ENCODE results near the gene TBC1D16.
"Not testable (repeated sequence)": the region's sequence is repeated elsewhere in the genome, so short reads cannot be mapped to it uniquely, and the experiment has no call there.

Gene TBC1D16

DNA sequence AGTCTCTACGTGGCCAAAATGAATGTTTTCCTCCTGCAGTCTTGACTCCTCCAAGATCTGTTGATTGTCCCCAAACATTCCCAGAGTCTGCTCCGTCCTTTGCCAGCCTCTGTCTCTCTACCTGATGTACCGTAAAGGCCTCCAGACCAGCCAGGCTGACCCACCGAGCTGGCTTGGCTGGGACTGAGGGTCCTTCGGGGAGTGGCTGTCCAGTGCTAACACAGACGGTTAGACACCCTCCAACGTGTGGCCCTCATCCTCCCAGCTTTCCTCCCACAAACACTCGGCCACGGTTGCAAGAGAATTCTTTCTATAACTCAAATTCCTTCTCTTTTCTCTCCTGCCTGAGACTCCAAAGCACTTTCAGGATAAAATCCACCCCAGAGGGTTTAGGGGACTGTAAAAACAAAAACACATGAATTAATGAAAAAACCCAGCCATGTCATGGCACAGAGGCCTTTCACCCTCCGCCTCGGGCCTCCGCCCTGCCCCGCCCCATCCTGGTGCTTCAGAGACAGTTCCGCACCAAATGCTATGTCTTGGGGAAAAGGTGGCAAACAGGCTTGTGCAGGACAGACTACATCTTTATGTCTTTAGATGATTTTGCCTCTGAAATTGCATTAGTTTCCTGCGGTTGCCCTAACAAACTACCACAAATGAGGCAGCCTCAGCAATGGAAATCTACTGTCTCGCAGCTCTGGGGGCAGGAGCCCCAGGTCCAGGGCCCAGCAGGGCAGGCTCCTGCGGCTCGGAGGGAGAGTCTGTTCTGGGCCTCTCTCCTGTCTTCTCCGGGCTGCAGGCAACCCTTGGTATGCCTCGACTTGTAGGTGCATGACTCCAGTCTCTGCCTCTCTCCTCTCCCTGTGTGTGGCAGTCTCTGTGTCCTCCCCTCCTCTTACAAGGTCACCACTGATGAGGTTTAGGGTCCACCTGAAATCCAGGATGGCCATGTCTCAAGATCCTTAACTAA lies 124.0 kb downstream of the TBC1D16 start:
- no peak for DNase-seq

DNA sequence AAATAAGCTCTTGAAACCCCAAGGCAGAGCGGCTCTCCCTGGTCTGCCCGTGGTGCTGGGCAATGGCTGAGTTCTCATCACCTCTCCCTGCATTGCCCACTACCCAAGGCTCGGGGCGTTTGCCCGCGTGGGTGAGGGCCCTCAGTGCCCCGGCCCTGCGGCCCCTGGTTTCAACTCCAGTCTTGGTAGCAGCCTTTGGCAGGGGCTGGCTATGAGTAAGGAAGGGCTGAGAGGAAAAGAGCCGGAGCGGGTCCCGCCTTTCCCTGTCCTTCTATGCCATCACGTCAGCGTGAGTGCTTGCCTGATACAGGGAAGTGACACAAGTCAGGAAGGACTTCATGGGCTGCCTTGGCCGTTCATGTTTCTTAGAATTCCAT lies 124.7 kb downstream of the TBC1D16 start:
- DNase-seq = no peak

DNA sequence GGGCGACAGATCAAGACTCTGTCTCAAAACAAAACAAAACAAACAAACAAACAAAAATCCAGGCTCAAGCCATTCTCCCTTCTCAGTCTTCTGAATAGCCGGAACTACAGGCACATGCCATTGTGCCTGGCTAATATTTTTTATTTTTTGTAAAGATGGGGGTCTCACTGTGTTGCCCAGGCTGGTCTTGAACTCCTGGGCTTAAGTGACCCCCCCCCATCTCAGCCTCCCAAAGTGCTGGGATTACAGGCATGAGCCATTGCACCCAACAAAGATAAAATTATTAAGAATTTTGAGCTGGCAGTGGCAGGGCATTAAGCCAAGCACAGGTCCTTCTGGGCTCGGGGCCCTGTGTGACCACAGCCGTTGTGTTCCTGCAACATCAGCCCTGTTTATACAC lies 126.6 kb downstream of the TBC1D16 start:
- no peak for DNase-seq

DNA sequence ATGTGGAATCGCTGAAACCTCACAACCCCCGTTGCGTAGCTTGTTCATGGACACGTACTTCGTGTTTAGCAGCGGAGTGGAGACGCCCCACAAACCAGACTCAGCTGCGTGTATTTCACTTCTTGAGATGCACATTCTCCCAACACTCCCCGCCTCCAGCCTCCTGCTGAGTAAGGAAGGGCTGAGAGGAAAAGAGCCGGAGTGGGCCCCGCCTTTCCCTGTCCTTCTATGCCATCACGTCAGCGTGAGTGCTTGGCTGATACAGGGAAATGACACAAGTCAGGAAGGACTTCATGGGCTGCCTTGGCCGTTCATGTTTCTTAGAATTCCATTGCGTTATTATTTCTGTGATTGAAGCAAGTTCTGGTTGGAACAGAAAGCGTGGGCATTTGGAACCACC lies 127.8 kb downstream of the TBC1D16 start:
- DNase-seq = no peak

DNA sequence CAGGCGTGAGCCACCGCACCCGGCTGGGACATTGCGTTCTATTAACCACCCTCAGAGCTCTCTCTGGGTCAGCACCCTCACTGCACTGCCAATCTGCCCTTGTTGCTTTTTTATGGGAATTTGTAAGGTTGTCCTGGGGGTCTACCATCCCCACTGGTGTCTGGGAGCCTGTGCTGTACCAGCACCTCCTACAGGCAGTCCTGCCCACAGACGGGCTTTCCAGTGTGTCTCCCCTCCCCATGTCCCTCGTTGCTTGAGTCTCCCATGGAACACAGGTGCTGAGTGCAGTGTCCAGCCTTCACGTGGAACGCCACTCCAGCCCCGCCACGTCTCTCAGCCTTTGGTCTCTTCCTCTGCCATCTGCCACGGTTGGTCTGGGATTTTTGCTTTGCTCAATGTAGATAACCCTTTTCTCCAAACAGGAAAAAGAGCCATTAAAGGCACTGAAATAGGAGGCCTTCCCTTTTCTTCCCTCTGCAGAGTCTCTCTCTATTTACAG lies 128.4 kb downstream of the TBC1D16 start:
- DNase-seq = no peak

DNA sequence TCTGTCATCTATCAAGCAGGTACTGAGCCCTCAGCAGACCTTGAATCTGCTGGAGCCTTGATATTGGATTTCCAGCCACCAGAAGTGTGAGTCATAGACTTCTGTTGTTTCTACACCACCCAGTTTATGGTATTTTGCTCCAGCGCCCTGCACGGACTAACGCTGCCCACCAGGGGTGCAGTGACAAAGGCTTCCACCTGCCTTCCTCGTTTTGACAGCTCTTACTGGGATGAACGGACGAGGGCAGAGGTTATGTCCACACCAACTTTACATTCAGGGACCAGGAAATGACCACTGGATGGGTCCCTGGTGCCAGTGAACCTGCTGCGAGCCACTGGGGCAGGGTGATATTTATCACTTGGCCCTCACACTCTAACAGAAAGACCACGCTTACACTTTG lies 129.8 kb downstream of the TBC1D16 start:
- no peak for DNase-seq

DNA sequence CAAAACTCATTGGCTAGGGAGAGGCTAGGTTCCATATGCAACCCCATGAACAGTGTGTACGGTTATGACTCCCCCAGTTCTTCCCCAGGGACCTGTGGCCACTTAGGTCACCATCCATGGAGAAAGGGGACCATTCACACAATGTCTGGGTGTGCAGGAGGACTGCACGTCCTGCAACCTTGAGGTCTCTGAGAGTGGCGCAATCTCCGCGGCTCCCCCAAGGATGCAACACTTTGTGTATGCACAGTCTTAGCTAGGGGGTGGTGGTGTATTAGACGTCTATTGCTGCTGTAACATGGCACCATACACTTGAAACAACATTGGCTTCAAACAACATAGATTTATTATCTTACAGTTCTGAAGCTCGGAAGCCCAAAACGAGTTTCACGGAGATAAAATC lies 130.8 kb downstream of the TBC1D16 start:
- DNase-seq = no peak

DNA sequence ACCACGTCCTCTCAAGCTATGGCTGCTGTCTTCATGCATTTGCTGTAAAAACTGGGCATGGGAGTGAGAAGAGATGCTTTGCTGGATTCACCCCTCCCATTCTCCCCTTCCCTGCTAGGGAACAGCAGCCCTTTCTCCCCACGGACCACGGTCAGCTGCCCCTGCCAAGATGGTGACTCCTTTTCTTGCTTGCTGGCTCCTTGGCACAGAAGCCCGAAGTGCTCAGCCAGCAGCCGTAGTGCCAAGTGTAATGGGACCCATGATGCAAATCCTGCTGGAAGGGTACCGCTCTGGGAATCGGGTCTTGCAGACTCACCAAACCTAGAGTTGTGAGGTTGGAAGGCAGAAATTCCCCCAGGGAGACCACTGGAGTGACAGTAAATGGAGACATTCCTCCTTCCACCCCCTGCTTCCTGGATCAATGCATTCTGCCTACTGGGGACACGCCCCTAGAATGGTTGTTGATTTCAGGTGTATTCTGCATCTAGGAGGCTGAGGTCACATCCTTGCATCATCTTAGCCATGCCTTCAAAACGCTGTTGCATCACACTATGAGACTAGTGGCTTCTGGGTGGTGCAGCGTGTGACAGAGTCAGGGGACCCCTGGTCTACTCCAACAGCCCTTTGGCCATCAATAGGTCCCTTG lies 133.4 kb downstream of the TBC1D16 start:
- DNase-seq = no peak

DNA sequence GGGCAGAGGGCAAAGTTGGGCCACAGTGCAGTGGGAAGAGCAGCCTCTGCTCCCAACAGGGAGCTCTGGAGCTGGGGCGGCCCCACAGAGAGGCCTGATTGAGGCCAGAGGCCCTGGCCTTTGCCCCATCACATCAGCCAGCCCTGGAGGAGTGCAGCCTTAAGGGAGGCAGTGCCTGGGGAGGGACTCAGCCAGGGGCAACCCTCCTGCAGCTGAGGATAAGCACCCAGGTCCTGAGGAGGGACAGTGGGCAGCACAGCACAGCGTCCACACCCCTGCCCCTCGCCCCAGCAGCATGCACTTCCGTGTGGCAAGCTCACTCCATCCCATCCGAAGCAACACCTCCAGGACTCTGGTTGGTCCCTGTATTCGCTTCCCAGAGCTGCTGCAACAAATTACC lies 134.5 kb downstream of the TBC1D16 start:
- no peak for DNase-seq

DNA sequence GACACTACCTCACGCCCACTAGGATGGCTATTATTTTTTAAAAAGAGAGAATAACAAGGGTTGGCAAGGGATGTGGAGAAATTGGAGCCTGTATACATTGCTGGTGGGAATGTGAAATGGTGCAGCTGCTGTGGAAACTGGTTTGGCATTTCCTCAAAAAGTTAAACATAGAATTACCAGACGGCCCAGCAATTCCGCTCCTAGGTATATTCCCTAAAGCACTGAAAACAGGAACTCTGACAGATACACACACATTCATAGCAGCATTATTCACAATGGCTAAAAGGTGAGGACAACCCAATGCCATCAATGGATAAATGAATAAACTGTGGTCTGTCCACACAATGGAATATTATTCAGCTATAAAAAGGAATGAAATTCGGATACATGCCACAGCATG lies 136.1 kb downstream of the TBC1D16 start:
- DNase-seq = no peak

DNA sequence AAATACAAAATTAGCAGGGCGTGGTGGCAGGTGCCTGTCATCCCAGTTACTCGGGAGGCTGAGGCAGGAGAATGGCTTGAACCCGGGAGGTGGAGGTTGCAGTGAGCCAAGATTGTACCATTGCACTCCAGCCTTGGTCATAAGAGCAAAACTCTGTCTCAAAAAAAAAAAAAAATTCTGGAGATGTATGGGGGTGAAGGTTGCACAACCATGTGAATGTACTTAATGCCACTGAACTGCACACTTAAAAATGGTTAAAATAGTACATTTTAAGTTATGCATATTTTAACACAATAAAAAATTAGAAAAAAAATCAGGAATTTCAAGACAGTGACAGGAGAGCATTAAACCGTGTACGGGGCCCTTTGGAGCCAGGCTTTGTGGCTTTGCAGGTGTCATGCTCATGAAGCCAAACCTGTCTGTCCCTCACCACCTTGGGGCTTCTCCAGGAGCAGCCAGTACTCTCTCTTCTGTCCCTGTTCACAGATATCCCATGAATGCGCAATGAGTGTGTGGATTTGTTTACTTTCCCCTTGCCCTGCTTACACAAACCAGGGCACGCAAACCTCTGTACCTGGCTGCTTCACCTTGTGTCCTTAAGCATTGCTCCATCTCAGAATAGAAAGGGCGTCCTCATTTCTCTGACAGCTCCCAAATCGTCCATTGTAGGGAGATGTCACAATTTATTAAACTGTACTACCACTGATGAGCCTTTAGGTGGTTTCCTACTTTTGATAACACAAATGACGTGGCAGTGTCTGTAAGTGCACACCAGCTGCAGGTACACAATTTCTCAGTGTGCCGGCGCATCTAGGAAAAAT lies 138.2 kb downstream of the TBC1D16 start:
- DNase-seq = no peak

DNA sequence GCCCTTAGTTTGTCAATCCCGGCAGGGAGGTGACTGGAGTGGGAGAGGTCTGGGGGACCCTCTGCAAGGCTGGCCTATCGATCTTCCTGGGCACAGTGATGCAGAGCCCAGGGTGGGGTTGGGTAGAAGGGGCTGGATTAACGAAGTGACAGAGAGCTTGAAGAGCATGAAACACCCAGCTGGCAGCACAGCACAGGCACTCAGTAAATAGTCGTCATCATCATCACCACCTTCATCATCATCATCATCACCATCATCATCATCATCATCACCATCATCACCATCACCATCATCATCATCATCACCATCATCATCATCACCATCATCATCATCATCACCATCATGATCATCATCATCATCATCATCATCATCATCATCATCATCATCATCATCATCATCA lies 142.2 kb downstream of the TBC1D16 start:
- DNase-seq = not testable (repeated sequence)

DNA sequence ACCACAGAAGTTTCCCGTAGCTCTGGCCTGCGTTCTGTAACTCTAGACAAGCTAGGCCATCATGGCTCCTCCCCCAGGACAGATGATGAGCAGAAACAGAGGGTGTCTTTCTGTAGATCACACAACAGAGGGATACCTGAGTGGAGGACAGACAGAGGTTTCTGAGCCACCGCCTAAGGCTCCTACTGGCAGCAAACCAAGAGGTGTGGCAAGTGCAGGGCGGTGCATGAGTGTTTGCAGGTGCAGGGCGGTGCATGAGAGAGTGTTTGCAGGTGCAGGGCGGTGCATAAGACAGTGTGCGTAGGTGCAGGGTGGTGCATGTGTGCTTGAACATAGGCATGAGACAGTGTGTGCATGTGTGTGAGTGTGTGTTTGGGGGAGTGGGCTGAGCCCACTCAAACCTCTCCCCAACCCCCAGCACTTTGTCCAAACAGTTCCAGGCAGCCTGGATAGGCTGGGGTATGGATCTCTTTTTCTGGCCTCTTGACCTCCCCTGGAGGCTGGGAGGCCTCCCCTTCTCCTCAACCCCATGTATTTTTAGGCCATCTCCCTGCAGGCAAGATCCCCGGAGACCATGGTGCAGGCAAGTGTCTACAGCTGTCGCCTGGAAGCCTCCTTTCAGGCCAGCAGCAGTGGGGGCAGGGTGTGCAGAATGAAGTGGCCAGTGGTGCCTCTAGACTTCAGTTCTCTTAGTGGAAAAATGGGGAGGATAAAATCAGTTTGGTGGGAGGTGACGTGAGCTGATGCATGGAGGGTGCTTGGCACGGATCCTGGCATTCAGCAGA lies 143.0 kb downstream of the TBC1D16 start:
- DNase-seq = no peak

DNA sequence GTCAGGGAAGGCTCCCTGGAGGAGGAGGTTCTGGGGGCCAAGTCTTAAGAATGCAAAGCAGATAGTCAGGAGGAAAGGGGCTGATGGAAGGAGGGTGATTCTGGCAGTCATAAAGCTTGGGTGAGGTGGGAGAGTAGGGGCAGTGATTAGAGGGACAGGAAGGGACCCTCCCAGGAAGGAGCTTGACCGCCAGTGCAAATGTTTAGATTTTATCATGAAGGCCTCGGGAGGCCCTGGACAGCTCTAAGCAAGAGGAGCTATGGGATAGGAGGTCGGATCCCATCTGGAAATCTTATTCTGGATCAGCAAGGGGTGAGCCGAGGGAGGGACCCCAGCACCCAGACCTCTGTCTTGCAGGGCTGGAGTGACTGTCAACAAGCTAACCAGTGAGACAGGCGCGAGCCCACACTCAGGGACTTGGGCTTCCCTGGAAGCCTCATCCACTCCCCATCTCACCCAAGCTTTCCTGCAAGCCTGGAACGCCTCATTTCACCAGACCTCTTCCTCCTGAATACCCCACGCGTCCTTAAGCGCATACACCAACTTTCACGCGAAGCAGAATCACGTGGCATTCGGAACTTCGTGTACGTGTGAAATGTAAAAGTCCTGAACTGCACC lies 144.4 kb downstream of the TBC1D16 start:
- DNase-seq = no peak

DNA sequence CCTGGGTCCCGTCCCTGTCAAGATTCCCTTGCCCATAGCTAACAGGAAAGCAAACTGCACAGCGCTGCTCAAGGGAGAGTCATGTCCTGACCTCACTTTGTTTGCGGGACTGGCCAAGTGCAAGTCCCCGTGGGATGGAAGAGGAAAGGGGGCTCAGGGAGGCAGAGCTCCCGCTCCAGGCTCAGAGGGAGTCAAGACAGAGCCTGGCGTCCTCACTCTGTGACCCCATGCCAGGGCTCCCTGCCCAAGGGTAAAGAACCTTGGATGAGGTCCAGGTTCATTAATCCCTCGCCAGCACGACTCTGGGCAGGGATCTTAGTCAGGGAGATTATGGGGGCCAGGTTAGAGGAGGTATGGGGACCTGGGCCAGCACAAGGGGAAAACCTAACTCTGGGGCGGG lies 145.0 kb downstream of the TBC1D16 start:
- DNase-seq = no peak

DNA sequence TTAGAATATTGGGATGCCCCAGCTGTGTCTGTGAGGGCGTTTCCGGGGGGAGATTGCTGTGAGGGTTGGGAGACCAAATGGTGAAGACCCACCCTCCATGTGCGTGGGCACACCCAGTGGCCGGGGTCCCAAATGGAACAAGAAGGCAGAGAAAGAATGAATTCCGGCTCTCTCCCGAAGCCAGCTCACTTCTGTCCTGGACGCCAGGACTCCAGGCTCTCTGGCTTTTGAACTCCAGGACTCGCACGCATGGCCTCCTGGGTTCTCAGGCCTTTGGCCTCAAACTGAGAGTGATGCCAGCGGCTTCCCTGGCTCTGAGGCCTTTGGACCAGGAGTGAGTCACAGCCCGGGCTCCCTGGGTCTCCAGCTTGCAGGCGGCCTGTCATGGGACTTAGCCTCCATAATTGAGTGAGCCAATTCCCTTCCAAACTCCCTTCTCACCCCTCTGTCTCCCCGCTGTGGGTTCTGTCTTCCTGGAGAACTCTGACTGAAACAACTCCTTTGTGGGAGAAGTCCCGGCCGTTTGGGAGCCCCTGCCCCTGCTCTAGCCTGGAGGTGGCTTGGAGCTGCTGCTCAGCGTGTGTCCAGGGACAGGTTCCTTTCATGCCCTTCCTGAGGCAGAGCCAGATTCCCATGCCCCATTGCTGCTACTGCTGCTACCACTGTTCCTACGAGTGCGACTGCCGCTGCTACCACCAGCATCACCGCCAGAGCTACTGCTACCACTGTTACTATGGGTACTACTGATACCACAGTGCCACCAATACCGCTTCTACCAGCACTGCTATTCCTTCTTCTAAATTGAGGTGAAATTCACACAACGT lies 146.6 kb downstream of the TBC1D16 start:
- DNase-seq = no peak

DNA sequence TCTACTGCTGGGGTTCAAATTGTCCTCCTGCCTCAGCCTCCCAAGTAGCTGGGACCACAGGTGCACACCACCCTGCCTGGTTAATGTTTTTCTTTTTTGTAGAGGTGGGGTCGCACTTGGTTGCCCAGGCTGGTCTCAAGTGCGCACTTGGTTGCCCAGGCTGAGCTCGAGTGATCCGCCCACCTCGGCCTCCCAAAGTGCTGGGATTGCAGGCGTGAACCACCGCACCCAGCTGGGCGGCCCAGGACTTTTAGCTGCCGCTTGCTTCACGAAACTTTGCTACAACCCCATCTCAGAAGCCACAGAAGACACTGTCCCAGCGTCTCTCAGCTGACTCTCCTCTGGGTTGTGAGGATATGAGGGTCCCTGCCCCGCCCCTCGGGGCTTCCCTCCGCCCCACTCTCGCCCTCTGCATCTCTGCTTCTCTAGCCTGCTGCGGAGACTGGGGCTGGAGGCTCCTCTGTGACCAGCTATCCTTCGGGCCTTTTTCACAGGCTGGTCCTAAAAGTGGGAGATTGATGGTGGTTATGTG lies 147.6 kb downstream of the TBC1D16 start:
- no peak for DNase-seq

DNA sequence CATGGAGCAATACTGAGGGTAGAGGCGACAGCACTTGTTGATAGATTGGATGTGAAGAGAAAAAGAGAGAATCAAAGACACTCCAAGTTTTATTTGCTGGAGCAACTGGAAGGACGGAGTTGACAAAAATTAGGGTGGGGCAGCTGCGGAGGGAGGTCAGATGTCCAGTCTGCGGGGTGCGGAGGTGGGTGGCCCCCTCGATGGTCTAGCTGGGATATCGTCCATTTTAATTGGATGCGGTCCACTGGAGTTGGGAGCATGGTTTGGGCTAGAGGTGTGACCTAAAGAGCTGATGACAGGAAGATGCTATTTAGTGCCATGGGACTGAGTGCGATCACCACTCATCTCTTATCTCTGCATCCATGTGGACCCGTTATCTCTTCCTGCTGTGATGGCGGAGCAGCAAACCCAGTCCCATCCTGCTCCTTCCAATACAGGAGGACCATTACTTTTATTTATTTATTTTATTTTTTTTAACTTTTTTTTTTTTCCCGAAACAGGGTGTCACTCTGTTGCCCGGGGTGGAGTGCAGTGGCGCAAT lies 148.2 kb downstream of the TBC1D16 start:
- no peak for DNase-seq

DNA sequence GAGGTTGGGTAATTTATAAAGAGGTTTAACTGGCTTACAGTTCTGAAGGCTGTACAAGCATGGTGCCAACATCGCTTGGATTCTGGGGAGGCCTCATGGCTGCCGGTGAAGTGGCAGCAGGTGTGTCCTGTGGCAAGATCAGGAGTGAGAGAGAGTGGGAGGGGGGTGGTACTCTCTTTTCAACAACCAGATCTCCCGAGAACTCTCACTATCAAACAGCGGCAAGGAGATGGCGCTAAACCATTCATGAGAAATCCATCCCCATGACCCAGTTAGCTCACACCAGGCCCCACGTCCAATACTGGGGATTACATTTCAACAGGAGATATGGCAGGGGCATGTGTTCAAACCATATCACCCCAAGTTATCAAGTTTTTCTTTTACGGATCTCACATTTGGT lies 152.5 kb downstream of the TBC1D16 start:
- no peak for DNase-seq
